OCI-LY7 (cell line): Measurements from ENCODE around the gene SYT9. TPM values are rescaled to one million over a fixed set of nuclear protein-coding genes. Genes with fewer than 3 reads are reported as not detected.

Experiments
- BruUV-seq: library from RNA; stranded (reverse); fragments of 400-500 nt; replicated peaks from 2 replicates; lab custom pipeline; 2021; lab: Mats Ljungman, UMichigan
- CTCF ChIA-PET: fragments of 300-600 bp; sonication (Branson Sonifier 250); formaldehyde crosslinking; loops from one replicate; lab custom pipeline; 2022; ENCODE audit warnings: antibody characterized with exemption; ENCODE audit not compliant: unreplicated experiment; lab: Charles Lee
- POLR2A ChIA-PET: fragments of 300-600 bp; sonication (Branson Sonifier 250); formaldehyde crosslinking; loops from one replicate; lab custom pipeline; 2022; ENCODE audit warnings: antibody characterized with exemption; lab: Charles Lee
- DNase-seq: peaks from one replicate; pipeline ENCODE4 v3.0.0-alpha.2; 2015; ENCODE audit warnings: low spot score
- H2AFZ ChIP-seq: fragments of 200-600 bp; sonication (generic), shearing (Covaris generic); 2 replicates; pipeline ENCODE4 v1.6.1; 2014; ENCODE audit warnings: mild to moderate bottlenecking, antibody characterized with exemption, low read length, moderate library complexity
- H3K27ac ChIP-seq: fragments of 200-600 bp; sonication (generic); 2 replicates; pipeline ENCODE4 v1.5.1; 2014; ENCODE audit warnings: mixed run types, low read depth, mild to moderate bottlenecking, moderate library complexity, low read length, inconsistent platforms; ENCODE audit not compliant: poor library complexity, severe bottlenecking
- H3K36me3 ChIP-seq: fragments of 200-600 bp; sonication (generic); 2 replicates; pipeline ENCODE4 v1.6.1; 2014; ENCODE audit warnings: mild to moderate bottlenecking, antibody characterized with exemption, low read length, moderate library complexity, mixed read lengths; ENCODE audit not compliant: insufficient read depth
- H3K4me1 ChIP-seq: fragments of 200-600 bp; sonication (generic); 2 replicates; pipeline ENCODE4 v1.5.1; 2014; ENCODE audit warnings: mild to moderate bottlenecking, low read length; ENCODE audit not compliant: insufficient read depth, poor library complexity, severe bottlenecking
- H3K4me2 ChIP-seq: fragments of 200-600 bp; sonication (generic); 2 replicates; pipeline ENCODE4 v1.6.1; 2014; ENCODE audit warnings: mild to moderate bottlenecking, low read length
- H3K4me3 ChIP-seq: fragments of 200-600 bp; sonication (generic); 2 replicates; pipeline ENCODE4 v1.5.1; 2014; ENCODE audit warnings: mild to moderate bottlenecking, low read depth, low read length; ENCODE audit not compliant: poor library complexity, severe bottlenecking
- H3K79me2 ChIP-seq: fragments of 200-600 bp; sonication (generic); 2 replicates; pipeline ENCODE4 v1.6.1; 2016; ENCODE audit warnings: low read depth, mild to moderate bottlenecking, low read length, moderate library complexity, mixed read lengths; ENCODE audit not compliant: insufficient read depth
- H3K9me2 ChIP-seq: fragments of 200-600 bp; sonication (generic); 2 replicates; pipeline ENCODE4 v1.6.1; 2016; ENCODE audit warnings: mild to moderate bottlenecking, low read length, mixed read lengths; ENCODE audit not compliant: insufficient read depth
- H3K9me3 ChIP-seq: fragments of 200-600 bp; sonication (generic); 2 replicates; pipeline ENCODE4 v1.6.1; 2014; ENCODE audit warnings: mild to moderate bottlenecking, mixed run types, low read length, mixed read lengths
- H4K20me1 ChIP-seq: fragments of 200-600 bp; sonication (generic); 2 replicates; pipeline ENCODE4 v1.6.1; 2014; ENCODE audit warnings: mild to moderate bottlenecking, antibody characterized with exemption, low read length, moderate library complexity, mixed read lengths; ENCODE audit not compliant: insufficient read depth
- CTCF ChIP-seq: fragments of 200-600 bp; sonication (generic); conservative IDR thresholded peaks from 2 replicates; pipeline ENCODE4 v1.5.1; 2014; ENCODE audit warnings: mild to moderate bottlenecking, antibody characterized with exemption, low read length, moderate library complexity, mixed read lengths
- EZH2phosphoT487 ChIP-seq: fragments of 200-600 bp; sonication (generic); IDR thresholded peaks from 2 replicates; pipeline ENCODE4 v1.6.1; 2018; ENCODE audit warnings: low read depth, borderline replicate concordance, mild to moderate bottlenecking, mixed run types, antibody characterized with exemption, low read length, moderate library complexity, mixed read lengths
- intact Hi-C: fragments of 100-400 bp; cut with micrococcal nuclease; formaldehyde crosslinking; loops from one replicate; pipeline ENCODE4 v1.10.0; 2022; ENCODE audit not compliant: unreplicated experiment
- total RNA-seq, 2 experiments: library from RNA; depleted of rRNA in 1 of 2; stranded (reverse); fragments of >200 nt in 1 of 2; shearing (Covaris generic) in 1 of 2; gene quantifications; 2 replicates each; pipeline ENCODE4 v1.2.3, GENCODE V29; 2014 to 2022

Gene SYT9
- total RNA-seq, 2 experiments from 2014 or later = 0.19 TPM; not detected in 1

GRCh38 chr11:7306900-7307299 is 55.2 kb downstream of the SYT9 start:
- Histone ChIP-seq H3K4me1 (no peaks in the 10 kb centered on the region), H3K36me3 (no peaks in the 10 kb centered on the region), H3K9me3 (no peaks in the 10 kb centered on the region), H3K9me2 (no peaks in the 10 kb centered on the region), H4K20me1 (no peaks in the 10 kb centered on the region), H3K27ac (no peak overlapping the region), H2AFZ (no peak overlapping the region), H3K4me3 (no peak overlapping the region), H3K79me2 (no peaks in the 10 kb centered on the region), H3K4me2 (no peak overlapping the region)
- ChIA-PET CTCF (no interaction called here), POLR2A (no interaction called here)
- intact Hi-C loops = no loop called here
- no TSS peak for BruUV-seq
- TF ChIP-seq CTCF = no peak
- TF ChIP-seq EZH2phosphoT487 = no peak
- no peak for DNase-seq

- H3K9me2 ChIP-seq = no peaks in the 10 kb centered on the region
- H3K27ac ChIP-seq = no peak overlapping the region
- intact Hi-C loops = no loop called here
- BruUV-seq = no TSS peak
- ChIA-PET POLR2A (no interaction called here), CTCF (no interaction called here)
- no peak overlapping the region for H3K4me3 ChIP-seq
- H3K36me3 ChIP-seq = no peaks in the 10 kb centered on the region
- no peaks in the 10 kb centered on the region for H3K9me3 ChIP-seq
- H4K20me1 ChIP-seq = no peaks in the 10 kb centered on the region
- no peaks in the 10 kb centered on the region for H3K79me2 ChIP-seq
- no peak overlapping the region for H3K4me2 ChIP-seq
- no peaks in the 10 kb centered on the region for H3K4me1 ChIP-seq
- no peak for DNase-seq
- TF ChIP-seq CTCF (no peak), EZH2phosphoT487 (no peak)
- no peak overlapping the region for H2AFZ ChIP-seq
Observed at GRCh38 chr11:7307836-7308235, 56.1 kb downstream of the SYT9 start.

GRCh38 chr11:7311903-7312302 is 60.2 kb downstream of the SYT9 start:
- no TSS peak for BruUV-seq
- ChIA-PET CTCF (no interaction called here), POLR2A (interaction anchor here (1.8 kb wide), 1 partner anchor 10 kb away, joined by 5 read pairs; no protein-coding TSS in a partner anchor)
- no peak for DNase-seq
- intact Hi-C loops = no loop called here
- Histone ChIP-seq H3K27ac (no peak overlapping the region), H4K20me1 (no peaks in the 10 kb centered on the region), H3K79me2 (no peaks in the 10 kb centered on the region), H3K4me1 (no peaks in the 10 kb centered on the region), H3K4me3 (no peak overlapping the region), H3K9me3 (no peaks in the 10 kb centered on the region), H3K9me2 (no peaks in the 10 kb centered on the region), H3K4me2 (no peak overlapping the region), H2AFZ (no peak overlapping the region), H3K36me3 (no peaks in the 10 kb centered on the region)
- TF ChIP-seq EZH2phosphoT487 (no peak), CTCF (no peak)
